NOMO-1 treated with dmso at 0.1 percent for 144 hours (cell line): ENCODE results near the gene LHX6.

Source experiments
- DNase-seq: peaks from one replicate; lab custom pipeline; 2025; ENCODE audit not compliant: unreplicated experiment; lab: John Stamatoyannopoulos, UW

The LHX6 gene

GRCh38 chr9:122192914-122193525, 35.7 kb downstream of the LHX6 start:
- DNase-seq: no peak

DNA sequence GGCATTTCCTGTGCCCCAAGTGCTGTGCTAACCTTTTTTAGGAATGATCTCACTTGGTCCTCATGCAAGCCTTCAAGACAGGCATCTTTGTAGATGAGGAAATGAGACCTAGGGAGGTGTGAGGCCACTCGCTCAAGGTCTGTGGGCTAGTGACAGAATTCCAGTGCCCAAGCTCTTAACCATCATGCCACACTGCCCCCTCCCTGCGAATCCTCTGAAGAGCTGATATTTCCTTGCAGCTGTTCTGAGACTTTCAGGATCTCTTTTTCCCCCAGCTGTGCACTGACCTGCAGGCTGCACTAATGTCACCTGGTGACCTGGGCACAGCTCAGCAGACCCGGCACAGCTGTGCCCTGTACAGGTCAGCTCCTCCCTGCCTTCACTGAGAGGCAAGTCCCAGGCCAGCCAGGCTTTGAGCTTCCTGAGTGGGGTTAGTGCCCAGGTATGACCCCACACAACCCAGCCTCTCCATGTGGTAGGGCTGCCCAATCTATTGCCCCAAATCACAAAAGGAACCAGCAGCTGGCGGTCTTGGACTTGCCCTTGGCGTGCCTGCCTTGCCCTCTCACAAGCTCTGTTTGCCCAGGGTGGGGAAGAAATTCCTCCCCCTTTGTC, 36.4 kb downstream of the LHX6 start:
- no peak for DNase-seq

GRCh38 chr9:122191584-122191983, 37.2 kb downstream of the LHX6 start:
- DNase-seq: no peak

DNA sequence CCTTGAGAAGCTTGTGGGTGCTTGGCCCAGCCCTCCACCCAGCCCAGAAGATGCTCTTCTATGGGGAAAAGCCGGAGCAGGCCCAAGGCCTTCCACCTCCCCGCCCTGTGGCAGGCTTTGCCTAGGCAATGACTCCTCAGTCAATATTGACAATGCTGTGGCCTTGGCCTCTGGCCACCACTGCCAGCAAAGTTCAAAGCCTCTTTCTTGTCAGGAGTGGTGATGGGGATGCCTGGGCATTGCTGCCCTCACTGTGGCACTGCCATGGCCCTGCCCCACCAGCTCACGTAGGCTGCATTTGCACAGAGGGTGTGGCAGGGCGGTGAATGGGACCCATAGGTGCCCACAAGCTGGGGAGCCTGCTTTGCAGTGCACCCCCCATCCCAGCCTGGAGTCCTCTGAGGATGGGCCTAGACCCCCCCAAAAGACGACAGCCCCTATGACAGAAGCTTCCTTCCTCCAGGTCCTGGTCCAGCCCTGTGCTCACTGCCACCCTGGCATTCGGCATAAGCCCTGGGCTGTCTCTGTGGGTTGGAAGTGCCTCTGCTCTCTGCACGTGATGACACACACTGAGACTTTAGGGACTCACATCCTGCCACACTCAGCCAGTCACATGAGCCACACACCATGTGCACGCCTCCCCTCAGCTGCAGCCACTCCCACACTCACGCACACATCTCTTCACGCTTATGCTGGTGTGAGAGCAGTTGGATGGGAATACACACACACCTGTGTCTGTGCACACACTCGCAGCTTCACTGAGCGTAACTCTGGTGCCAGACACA, 38.0 kb downstream of the LHX6 start:
- no peak for DNase-seq

DNA sequence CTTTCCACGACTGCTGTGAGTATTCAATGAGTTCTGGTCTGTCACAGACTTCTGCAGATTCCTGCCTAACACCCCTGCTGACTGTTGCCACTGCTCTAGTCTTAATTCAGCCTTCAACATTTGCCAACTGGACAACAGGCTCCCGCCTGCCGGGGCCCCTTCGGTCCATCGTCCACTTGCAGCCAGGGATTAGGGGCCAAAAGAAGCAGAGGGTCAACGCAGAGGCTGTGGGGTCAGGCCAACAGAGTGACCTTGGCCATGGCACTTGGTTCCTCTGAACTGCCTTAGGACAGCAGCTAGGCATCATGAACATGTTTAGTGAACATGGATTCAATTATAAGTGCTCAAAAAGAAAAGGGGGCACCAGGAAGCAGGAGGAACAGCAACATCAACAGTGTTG, 40.4 kb downstream of the LHX6 start:
- no peak for DNase-seq

- no peak for DNase-seq
Measured at GRCh38 chr9:122186777-122187470, 41.8 kb downstream of the LHX6 start.

GRCh38 chr9:122186301-122186700, 42.5 kb downstream of the LHX6 start:
- no peak for DNase-seq

DNA sequence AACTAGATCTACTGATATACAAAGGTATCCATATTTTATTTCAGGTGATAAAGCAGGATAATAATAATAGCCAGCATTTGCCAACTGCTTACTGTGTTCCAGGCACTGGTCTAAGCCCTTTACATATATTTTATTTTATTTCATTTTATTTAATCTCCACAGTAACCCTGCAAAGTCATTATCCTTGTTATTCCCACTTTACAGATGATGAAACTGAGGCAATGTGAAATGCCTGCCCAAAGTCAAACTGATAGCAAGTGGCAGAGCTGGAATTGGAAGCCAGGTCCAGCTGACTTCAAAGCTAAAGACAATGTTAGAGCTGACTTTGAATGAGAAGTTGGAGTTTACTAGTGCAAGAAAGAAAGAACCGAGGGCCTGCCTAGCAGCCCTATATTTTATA, 44.2 kb downstream of the LHX6 start:
- no peak for DNase-seq

GRCh38 chr9:122183501-122183900, 45.3 kb downstream of the LHX6 start:
- no peak for DNase-seq

DNA sequence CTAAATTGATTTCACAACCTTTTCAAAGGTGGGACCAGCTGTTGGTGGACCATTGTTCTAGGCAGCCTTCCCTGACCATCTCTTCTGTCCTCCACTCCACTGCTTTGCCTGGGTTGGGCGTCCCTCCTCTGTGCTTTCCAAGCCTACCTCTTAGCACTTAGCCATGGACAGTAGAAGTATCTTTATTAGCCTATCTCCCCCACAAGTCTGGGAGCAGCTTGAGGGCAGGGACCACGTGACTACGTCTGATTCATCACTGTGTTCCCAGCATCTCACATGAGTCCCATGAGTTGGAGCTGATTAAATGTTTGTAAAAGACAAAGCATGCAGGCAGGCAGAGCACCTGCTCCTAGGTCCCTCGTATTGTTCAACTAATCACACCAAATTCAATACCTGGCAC, 48.1 kb downstream of the LHX6 start:
- DNase-seq: no peak

- DNase-seq: no peak
Measured at GRCh38 chr9:122179690-122180074, 49.1 kb downstream of the LHX6 start.

- DNase-seq: no peak
Measured at GRCh38 chr9:122179054-122179689, 49.6 kb downstream of the LHX6 start.

DNA sequence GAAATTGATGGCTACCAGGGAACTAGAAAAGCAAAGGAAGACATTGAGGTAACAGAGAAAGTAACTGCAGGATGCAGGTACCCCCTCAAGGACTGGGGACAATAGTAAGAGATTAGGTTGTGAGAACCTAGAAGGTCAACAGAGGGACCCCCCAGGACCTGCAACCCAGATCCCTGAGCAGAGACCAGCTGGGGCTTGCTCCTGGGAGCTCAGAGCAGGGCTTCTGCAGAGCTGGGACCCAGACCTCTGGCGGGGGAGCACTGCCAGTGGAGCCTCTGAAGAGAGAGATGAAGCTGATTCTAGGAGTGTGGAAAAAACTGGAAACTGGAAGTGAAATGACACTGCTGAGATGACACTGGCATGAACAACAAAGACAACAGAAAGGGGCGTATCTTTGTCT, 51.8 kb downstream of the LHX6 start:
- no peak for DNase-seq

DNA sequence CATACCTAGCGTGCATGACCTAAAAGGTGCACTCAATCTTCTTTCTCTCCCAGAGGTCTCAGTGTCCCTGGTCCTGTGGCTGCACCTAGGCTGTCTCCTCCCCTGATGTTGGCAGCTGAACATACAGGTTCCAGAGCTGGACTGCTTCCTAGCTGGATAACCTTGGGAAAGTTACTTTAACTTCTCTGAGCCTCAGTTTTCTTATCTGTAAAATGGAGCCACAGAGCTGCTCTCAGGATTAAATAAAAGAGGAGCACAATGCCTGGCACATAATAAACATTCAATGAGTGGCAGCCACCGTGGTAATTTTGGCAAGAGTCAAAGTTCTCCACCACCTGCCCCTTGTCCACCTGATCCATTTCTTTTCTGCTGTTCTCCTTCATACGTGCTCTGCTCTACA, 55.1 kb downstream of the LHX6 start:
- DNase-seq: no peak

DNA sequence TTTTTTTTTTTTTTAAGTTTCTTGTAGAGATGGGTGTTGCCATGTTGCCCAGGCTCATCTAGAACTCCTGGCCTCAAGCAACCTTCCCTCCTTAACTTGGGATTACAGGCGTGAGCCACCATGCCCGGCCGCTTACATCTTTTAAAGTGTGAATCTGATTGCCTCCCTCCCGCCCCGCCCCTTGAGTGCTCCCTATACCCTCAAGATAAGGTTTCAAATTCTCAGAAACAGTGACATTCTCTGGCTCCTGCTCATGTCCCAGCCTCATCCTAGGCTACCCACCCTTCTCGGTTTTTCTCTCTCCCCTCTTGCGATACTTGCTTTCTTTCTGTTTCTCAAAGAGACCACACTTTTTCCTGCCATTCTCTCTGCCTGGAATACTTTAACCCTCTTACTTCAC, 56.6 kb downstream of the LHX6 start:
- no peak for DNase-seq

DNA sequence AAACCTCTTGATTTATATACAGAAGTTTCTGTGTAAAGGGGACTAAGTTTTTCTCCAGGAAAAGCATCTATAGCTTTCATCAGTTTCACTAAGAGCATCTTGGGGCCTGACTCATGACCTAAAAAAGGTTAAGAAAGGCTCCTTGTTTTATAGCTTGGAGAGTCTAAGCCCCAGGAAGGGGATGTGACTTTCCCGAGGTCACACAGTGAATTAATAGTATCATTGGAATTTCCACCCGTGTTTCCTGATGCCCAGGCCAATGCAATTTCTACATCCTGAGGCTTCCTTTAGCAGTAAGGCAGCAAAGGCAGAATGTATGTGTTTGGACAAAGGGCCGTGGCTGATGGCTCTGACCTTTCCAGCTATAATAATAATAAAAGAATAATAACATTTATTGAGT, 60.4 kb downstream of the LHX6 start:
- no peak for DNase-seq

DNA sequence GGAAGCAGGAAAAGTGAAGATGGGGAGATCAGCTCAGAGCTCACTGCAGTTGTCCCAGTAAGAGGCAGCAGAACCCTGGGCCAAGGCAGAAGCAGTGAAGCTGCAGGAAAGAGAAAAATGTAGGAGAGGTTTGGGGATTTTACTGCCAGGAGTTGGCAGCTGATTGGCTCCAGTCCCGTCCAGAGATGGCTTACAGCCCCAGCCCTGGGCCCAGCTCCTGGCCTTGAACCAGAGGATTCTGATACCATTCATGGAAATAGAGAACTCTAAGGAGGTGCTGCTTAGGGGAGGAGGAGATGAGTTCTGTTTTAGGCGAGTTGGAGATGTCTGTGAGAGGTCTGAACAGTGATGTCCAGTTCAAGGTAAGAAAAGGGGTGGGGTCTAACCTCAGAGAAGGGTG, 64.5 kb downstream of the LHX6 start:
- no peak for DNase-seq

DNA sequence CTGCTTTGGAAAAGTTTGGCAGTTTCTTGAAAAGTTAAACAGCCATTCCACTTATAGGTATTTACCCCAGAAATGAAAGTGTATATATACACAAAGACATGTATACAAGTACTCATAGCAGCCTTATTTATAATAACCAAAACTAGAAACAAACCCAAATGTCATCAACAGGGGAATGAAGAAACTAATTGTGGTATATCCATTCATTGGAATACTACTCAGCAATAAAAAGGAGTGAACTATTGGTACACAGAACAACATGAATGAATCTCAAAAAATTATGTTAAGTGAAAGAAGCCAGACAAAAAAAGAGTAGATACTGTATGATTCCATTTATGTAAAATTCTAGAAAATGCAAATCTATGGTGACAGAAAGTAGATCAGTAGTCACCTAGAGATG, 66.3 kb downstream of the LHX6 start:
- DNase-seq: no peak

GRCh38 chr9:122159925-122160246, 68.9 kb downstream of the LHX6 start:
- no peak for DNase-seq

- peak; percentile 93 for DNase-seq
Measured at GRCh38 chr9:122159026-122159924, 69.5 kb downstream of the LHX6 start, which contains the start of the genes MORN5 and NDUFA8. TSS of gene MORN5 (plus strand) at chr9:122159908. CDS start at chr9:122159973, 65 bp downstream. TSS of gene NDUFA8 (minus strand) at chr9:122159779. CDS start at chr9:122159677, 102 bp downstream.
